Naive B cell (primary cell): ENCODE results near the gene TMEM18. TPM values are rescaled to one million over a fixed set of nuclear protein-coding genes. Genes with fewer than 3 reads are reported as not detected.

Experiments
- ATAC-seq, 2 donors: fragments of 150-1000 bp; cut with Tn5 transposase; 2 replicates each; pipeline ENCODE4 v1.10.0; 2021; ENCODE audit warnings: low read depth in 2 of 2, mild to moderate bottlenecking in 2 of 2, moderate library complexity in 2 of 2
- DNase-seq: peaks from one replicate; pipeline ENCODE4 v3.0.0; 2022
- H3K27ac Mint-ChIP-seq, 6 donors: one replicate each; pipeline ENCODE4 v1.8.0; 2020 to 2022; ENCODE audit warnings: mild to moderate bottlenecking in 6 of 6, mixed read lengths in 6 of 6, moderate library complexity in 5 of 6, inconsistent platforms in 2 of 6
- H3K27me3 Mint-ChIP-seq, 3 donors: one replicate each; pipeline ENCODE4 v1.8.0; 2021 to 2022; ENCODE audit warnings: mixed read lengths in 3 of 3, mild to moderate bottlenecking in 1 of 3
- H3K36me3 Mint-ChIP-seq, 2 donors: one replicate each; pipeline ENCODE4 v1.8.0; 2020 to 2022; ENCODE audit warnings: mixed read lengths in 2 of 2, inconsistent platforms in 1 of 2, mild to moderate bottlenecking in 1 of 2
- H3K4me1 Mint-ChIP-seq, 3 donors: one replicate each; pipeline ENCODE4 v1.8.0; 2020 to 2022; ENCODE audit warnings: mixed read lengths in 3 of 3, inconsistent platforms in 1 of 3, mild to moderate bottlenecking in 1 of 3, moderate library complexity in 1 of 3
- H3K4me3 Mint-ChIP-seq, 8 donors: one replicate each; pipeline ENCODE4 v1.8.0; 2020 to 2022; ENCODE audit warnings: mild to moderate bottlenecking in 8 of 8, mixed read lengths in 8 of 8, moderate library complexity in 8 of 8, inconsistent platforms in 2 of 8
- H3K9me3 Mint-ChIP-seq, 7 donors: one replicate each; pipeline ENCODE4 v1.8.0; 2020 to 2022; ENCODE audit warnings: mixed read lengths in 7 of 7, mild to moderate bottlenecking in 5 of 7, inconsistent platforms in 2 of 7, moderate library complexity in 1 of 7
- polyA plus RNA-seq, 6 donors: library from polyadenylated mRNA; unstranded; fragments of 300-500 nt; fragmentation: Illumina TruSeq; gene quantifications; one replicate each; pipeline ENCODE4 v1.2.3, GENCODE V29; 2021; ENCODE audit warnings: low read depth in 6 of 6

TMEM18 gene
- polyA plus RNA-seq, 6 donors from 2014 or later, result 22.2 to 40.5 (median 25.3) TPM

- ATAC-seq, result no peak
Observed at GRCh38 chr2:630451-631320, 46.5 kb downstream of the TMEM18 start.

GRCh38 chr2:629961-630360, 47.2 kb downstream of the TMEM18 start:
- Mint-ChIP-seq H3K27ac (no peak overlapping the region), H3K4me1 (no peaks in the 10 kb centered on the region), H3K4me3 (no peak overlapping the region), H3K36me3 (no peaks in the 10 kb centered on the region), H3K27me3 (peaks cover 11 to 32% (median 31%) of the 10 kb centered on the region in 3 donors), H3K9me3 (peaks cover 0 to 5% (median 0%) of the 10 kb centered on the region in 7 donors)
- DNase-seq, result no peak
- no peak for ATAC-seq

More at GRCh38 chr2:630451-631320, 46.5 kb downstream of the TMEM18 start:
- no peaks in the 10 kb centered on the region for H3K4me1 Mint-ChIP-seq
- H3K9me3 Mint-ChIP-seq, result peaks cover 0 to 5% (median 0%) of the 10 kb centered on the region in 7 donors
- H3K4me3 Mint-ChIP-seq, result no peak overlapping the region
- H3K36me3 Mint-ChIP-seq, result no peaks in the 10 kb centered on the region
- no peak overlapping the region for H3K27ac Mint-ChIP-seq
- H3K27me3 Mint-ChIP-seq, result peaks cover 12 to 27% (median 27%) of the 10 kb centered on the region in 3 donors
- no peak for DNase-seq

- H3K9me3 Mint-ChIP-seq, result peaks cover 0 to 5% (median 0%) of the 10 kb centered on the region in 7 donors
- H3K36me3 Mint-ChIP-seq, result no peaks in the 10 kb centered on the region
- H3K4me1 Mint-ChIP-seq, result no peaks in the 10 kb centered on the region
- H3K27ac Mint-ChIP-seq, result no peak overlapping the region
- no peak for DNase-seq
- H3K27me3 Mint-ChIP-seq, result peaks cover 5 to 30% (median 28%) of the 10 kb centered on the region in 3 donors
- no peak overlapping the region for H3K4me3 Mint-ChIP-seq
- ATAC-seq, result no peak
Observed at GRCh38 chr2:628651-629050, 48.6 kb downstream of the TMEM18 start.

GRCh38 chr2:627926-628560, 49.2 kb downstream of the TMEM18 start:
- no peak overlapping the region for H3K27ac Mint-ChIP-seq
- no peak overlapping the region for H3K4me3 Mint-ChIP-seq
- H3K9me3 Mint-ChIP-seq, result peaks cover 0 to 5% (median 0%) of the 10 kb centered on the region in 7 donors
- DNase-seq (no peak), ATAC-seq (no peak)
- H3K27me3 Mint-ChIP-seq, result peaks cover 5 to 32% (median 24%) of the 10 kb centered on the region in 3 donors
- no peaks in the 10 kb centered on the region for H3K36me3 Mint-ChIP-seq
- no peaks in the 10 kb centered on the region for H3K4me1 Mint-ChIP-seq

GRCh38 chr2:627340-627709, 49.9 kb downstream of the TMEM18 start:
- Mint-ChIP-seq H3K27ac (no peak overlapping the region), H3K9me3 (peaks cover 0 to 5% (median 0%) of the 10 kb centered on the region in 7 donors), H3K4me3 (no peak overlapping the region), H3K27me3 (peaks cover 5 to 32% (median 23%) of the 10 kb centered on the region in 3 donors), H3K4me1 (no peaks in the 10 kb centered on the region), H3K36me3 (no peaks in the 10 kb centered on the region)
- DNase-seq (no peak), ATAC-seq (no peak)

- no peaks in the 10 kb centered on the region for H3K4me1 Mint-ChIP-seq
- H3K27ac Mint-ChIP-seq, result no peak overlapping the region
- no peak overlapping the region for H3K4me3 Mint-ChIP-seq
- H3K9me3 Mint-ChIP-seq, result peaks cover 0 to 2% (median 0%) of the 10 kb centered on the region in 7 donors
- DNase-seq (no peak), ATAC-seq (no peak)
- peaks cover 5 to 32% (median 23%) of the 10 kb centered on the region in 3 donors for H3K27me3 Mint-ChIP-seq
- H3K36me3 Mint-ChIP-seq, result no peaks in the 10 kb centered on the region
Observed at GRCh38 chr2:626491-627339, 50.5 kb downstream of the TMEM18 start.

- Mint-ChIP-seq H3K4me3 (no peak overlapping the region), H3K27ac (no peak overlapping the region)
- no peak for ATAC-seq
Observed at GRCh38 chr2:625415-626333, 51.5 kb downstream of the TMEM18 start.

GRCh38 chr2:624551-625347, 52.5 kb downstream of the TMEM18 start:
- no peaks in the 10 kb centered on the region for H3K9me3 Mint-ChIP-seq
- ATAC-seq (no peak), DNase-seq (no peak)
- no peaks in the 10 kb centered on the region for H3K36me3 Mint-ChIP-seq
- no peak overlapping the region for H3K4me3 Mint-ChIP-seq
- no peaks in the 10 kb centered on the region for H3K4me1 Mint-ChIP-seq
- H3K27me3 Mint-ChIP-seq, result peaks cover 3 to 32% (median 23%) of the 10 kb centered on the region in 3 donors
- H3K27ac Mint-ChIP-seq, result no peak overlapping the region

More at GRCh38 chr2:625415-626333, 51.5 kb downstream of the TMEM18 start:
- Mint-ChIP-seq H3K9me3 (no peaks in the 10 kb centered on the region), H3K36me3 (no peaks in the 10 kb centered on the region), H3K27me3 (peaks cover 5 to 32% (median 23%) of the 10 kb centered on the region in 3 donors), H3K4me1 (no peaks in the 10 kb centered on the region)
- no peak for DNase-seq

GRCh38 chr2:624096-624495, 53.1 kb downstream of the TMEM18 start:
- DNase-seq, result no peak
- peaks cover 0 to 32% (median 26%) of the 10 kb centered on the region in 3 donors for H3K27me3 Mint-ChIP-seq
- H3K4me3 Mint-ChIP-seq, result no peak overlapping the region
- ATAC-seq, result no peak
- H3K4me1 Mint-ChIP-seq, result no peaks in the 10 kb centered on the region
- H3K36me3 Mint-ChIP-seq, result no peaks in the 10 kb centered on the region
- H3K27ac Mint-ChIP-seq, result no peak overlapping the region
- peaks cover 0 to under 1% (median 0%) of the 10 kb centered on the region in 7 donors for H3K9me3 Mint-ChIP-seq

GRCh38 chr2:623130-623922, 53.9 kb downstream of the TMEM18 start:
- DNase-seq (no peak), ATAC-seq (no peak)
- H3K4me1 Mint-ChIP-seq, result no peaks in the 10 kb centered on the region
- no peaks in the 10 kb centered on the region for H3K36me3 Mint-ChIP-seq
- H3K9me3 Mint-ChIP-seq, result peaks cover 0 to 6% (median under 1%) of the 10 kb centered on the region in 7 donors
- H3K27me3 Mint-ChIP-seq, result peaks cover 6 to 31% (median 29%) of the 10 kb centered on the region in 3 donors
- no peak overlapping the region for H3K4me3 Mint-ChIP-seq
- peak overlapping the region in 1 of 6 donors; percentile 5 for H3K27ac Mint-ChIP-seq

- DNase-seq (no peak), ATAC-seq (no peak)
- Mint-ChIP-seq H3K4me3 (no peak overlapping the region), H3K9me3 (peaks cover 0 to 15% (median 10%) of the 10 kb centered on the region in 7 donors), H3K27ac (no peak overlapping the region), H3K4me1 (no peaks in the 10 kb centered on the region), H3K27me3 (peaks cover 9 to 32% (median 28%) of the 10 kb centered on the region in 3 donors), H3K36me3 (no peaks in the 10 kb centered on the region)
Observed at GRCh38 chr2:622357-622756, 54.8 kb downstream of the TMEM18 start.
